ENCODE results near the gene DNM1.
"Not testable (repeated sequence)": the region's sequence is repeated elsewhere in the genome, so short reads cannot be mapped to it uniquely, and the experiment has no call there.

DNM1 gene

DNA sequence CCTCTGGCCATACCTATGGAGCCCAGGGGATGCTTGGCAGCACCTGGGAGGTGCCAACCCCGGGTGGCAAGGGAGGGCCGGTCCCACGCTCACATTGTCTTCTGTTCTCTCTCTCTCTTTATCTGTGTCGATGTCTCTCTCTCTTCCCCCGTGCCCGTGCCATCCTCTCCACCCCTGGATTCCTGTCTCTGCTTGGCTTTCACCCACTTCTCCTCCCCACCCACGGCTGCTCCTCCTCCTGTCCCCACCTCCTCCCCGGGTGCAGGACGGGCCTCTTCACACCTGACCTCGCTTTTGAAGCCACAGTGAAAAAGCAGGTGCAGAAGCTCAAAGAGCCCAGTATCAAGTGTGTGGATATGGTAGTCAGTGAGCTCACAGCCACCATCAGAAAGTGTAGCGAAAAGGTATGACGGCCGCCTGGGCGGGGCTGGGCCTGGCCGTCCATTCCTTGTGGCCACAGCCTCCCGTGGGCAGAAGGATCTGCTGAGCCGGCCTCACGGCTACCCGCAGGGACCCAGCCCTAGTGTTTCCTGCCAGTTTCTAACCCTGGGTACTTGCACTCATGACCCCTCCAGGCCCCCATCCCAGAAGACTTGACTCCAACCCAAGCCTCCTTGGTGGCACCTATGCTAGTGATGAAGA lies 22.7 kb downstream of the DNM1 start:
- no peak for DNase-seq (ENCODE audit: low read depth in 3 of 3)

DNA sequence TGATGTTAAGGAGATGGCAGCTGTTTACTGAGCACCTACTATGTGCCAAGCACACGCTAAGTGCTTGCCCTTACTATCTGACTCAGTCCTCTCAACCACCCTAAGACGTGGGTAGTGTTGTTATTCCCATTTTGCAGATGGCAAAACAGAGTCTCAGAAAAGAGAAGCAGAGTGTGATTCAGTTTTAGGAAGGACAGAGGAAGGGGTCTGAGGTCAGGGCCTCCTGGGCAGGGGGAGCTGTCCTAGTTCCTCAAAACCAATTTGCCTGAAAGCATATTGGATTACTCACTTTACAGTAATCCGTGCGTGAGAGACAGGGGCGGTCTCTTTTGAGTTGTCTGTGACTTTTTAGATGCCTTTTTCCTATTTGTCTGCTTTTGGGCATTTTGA lies 23.2 kb downstream of the DNM1 start:
- DNase-seq (ENCODE audit: low read depth in 3 of 3): no peak

DNA sequence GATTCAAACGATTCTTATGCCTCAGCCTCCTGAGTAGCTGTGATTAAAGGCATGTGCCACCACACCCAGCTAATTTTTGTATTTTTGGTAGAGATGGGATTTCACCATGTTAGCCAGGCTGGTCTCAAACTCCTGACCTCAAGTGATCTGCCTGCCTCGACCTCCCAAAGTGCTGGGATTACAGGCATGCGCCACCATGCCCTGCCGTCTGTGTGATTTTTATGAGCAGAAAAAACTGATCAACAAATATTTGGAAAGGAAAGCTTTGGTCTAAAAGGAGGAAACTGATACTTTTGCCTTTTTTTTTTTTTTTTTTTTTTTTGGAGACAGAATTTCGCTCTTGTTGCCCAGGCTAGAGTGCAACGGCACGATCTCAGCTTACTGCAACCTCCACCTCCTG lies 27.7 kb downstream of the DNM1 start:
- not testable (repeated sequence) for DNase-seq (ENCODE audit: low read depth in 3 of 3)

DNA sequence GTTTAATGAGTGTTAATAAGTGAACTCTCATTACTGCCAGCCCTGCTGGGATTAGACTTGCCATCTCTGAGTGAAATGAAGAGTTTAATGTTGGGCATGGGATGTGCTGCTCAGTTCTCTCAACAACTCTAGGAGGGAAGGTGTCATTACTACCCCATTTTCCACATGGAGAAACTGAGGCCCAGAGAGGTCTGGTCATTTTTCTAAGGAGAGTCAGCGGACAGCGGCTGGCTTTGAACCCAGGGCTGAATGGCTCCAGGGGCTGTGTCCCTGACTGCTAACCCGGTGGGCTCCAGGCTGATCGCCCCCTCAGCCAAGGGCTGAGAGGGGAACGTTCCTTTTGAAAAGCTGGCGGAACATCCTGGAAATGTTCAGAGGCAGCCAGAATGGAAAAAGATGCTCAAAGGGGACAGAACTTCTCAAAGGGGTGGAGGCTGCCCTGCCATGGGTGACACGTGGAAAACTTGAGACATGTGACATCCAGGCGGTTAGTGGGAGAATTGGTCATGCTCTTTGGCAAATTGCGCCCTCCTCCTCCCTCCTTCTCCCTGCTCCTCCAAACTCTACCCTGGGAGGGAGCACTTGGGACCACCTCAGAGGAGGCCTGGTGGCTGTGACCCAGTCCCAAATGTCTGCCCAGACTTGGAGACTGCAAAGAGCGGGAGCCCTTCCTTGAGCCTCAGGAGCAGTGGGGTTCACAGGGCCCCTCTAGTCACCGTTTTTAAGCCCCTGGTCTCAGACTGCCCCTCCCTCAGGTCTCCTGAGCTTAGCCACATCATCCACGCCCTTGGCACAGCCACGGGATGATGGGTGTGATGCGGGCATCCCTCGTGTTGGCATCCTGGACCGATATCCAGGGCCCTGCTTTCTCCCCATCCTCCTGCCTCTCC lies 28.7 kb downstream of the DNM1 start:
- peak in 1 of 3 experiments; percentile 18 for DNase-seq (ENCODE audit: low read depth in 3 of 3)

DNA sequence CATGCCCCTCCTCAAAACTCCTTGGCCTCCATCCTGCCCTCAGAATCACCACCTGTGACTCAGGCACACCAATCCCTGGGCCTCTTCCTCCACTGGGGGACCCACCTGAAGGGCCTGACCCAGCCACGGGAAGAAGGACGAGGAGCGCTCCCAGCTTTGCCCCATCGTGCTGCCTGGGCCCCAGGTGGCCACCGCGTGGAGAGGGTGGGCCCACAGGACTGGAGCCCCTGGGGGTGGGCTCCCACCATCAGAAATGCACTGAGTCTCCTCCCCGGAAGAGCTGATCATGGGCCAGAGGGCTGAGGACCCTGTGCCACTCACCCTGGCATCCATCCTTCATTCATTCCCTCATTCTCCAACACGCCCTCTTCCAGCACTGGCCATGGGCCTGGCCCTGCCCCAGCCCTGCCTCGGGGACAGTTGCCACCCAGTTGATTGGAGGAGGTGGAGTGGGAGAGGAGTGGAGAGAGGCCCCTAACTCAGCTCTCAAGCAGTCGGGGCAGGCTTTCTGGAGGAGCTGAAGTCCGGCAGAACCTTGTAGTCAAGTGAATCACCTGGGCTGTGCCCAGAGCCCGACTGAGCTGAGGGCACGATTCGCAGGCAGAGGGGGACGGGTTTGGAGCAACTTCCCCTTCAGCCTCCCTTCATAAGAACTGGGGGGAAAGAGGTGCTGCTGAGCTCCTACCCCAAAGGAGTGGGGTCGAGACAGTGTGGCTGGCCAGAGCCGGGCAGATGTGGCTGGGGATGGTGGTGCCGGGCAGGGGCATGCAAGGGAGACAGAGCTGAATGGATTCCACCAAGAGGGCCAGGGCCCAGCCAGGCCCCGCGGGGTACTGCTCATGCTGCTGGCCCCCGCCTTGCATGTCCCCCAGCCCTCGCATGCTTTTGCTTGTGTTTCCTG lies 29.6 kb downstream of the DNM1 start:
- DNase-seq (ENCODE audit: low read depth in 3 of 3): no peak

GRCh38 chr9:128233817-128234406 lies 30.7 kb downstream of the DNM1 start:
- DNase-seq (ENCODE audit: low read depth in 3 of 3): no peak

DNA sequence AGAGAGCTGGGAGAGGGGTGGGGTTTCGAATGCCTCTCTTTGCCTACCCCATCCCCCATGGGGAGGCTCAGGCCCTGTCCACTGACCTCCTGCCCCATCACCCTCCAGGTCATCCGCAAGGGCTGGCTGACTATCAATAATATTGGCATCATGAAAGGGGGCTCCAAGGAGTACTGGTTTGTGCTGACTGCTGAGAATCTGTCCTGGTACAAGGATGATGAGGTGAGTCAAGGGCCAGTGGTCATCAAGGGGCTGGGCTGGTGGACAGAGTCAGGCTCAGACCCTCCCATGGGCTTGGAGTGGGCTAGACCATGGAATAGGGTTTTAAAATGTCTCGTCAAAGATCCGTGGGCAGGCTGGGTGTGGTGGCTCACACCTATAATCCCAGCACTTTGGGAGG lies 38.9 kb downstream of the DNM1 start:
- DNase-seq (ENCODE audit: low read depth in 3 of 3): no peak

- no peak for DNase-seq (ENCODE audit: low read depth in 3 of 3)
Measured at GRCh38 chr9:128242828-128243214, 39.6 kb downstream of the DNM1 start.

GRCh38 chr9:128243215-128244018 lies 40.2 kb downstream of the DNM1 start:
- no peak for DNase-seq (ENCODE audit: low read depth in 3 of 3)

DNA sequence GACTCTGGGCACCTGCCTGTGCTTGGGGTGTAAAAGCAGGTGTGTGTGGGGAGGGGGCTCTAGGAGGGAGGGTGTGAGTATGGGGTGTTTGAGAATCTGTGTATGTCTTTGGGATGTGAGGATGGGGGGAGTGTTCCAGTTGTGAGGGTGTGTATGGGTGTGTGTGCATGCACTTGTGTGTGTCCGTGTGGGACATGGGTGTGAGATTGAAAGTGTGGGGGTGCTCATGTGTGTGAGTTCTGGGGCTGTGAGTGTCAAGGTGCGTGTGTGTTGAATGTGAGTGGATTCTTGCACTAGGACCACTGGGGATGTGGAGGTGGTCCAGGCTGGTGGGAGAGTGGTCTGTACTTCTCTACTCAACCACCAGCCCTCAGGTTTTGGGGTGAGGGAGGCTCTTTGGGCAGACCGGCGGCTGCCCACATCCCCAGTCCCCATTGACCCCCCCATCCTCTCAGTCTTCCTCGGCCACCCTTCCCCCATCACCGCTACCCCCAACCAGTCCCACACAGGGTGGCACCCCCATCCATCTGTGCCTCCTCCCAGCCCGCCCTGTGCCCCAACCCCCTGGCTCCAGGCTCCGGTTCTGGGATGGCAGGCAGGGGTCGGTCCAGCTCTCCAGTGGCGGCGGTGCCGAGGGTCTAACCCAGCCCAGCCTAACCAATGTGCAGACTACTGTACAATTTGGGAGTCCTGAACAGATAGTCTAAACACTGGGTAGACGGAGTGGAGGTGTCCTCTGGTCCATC lies 41.1 kb downstream of the DNM1 start:
- no peak for DNase-seq (ENCODE audit: low read depth in 3 of 3)

DNA sequence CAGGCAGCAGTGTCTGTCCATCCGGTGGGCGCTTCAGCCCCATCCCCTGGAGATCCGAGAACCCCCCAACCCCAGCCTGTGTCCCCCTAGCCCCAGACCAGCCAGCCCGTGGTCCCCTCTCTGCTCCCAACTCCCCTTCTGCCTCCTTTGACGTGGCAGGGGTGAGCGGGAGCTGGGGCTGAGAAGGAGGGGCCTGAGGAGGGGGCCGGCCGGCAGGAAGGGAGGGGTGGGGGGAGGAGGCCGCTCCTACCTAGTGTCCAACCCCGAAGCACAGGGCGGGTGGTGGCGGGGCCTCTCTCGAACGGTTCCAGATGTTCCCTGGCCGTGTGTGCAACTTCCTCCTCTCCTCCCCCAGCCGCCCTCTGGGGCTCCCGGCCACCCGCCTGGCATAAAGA lies 41.7 kb downstream of the DNM1 start:
- no peak for DNase-seq (ENCODE audit: low read depth in 3 of 3)

GRCh38 chr9:128245421-128246151 lies 42.4 kb downstream of the DNM1 start:
- no peak for DNase-seq (ENCODE audit: low read depth in 3 of 3)

DNA sequence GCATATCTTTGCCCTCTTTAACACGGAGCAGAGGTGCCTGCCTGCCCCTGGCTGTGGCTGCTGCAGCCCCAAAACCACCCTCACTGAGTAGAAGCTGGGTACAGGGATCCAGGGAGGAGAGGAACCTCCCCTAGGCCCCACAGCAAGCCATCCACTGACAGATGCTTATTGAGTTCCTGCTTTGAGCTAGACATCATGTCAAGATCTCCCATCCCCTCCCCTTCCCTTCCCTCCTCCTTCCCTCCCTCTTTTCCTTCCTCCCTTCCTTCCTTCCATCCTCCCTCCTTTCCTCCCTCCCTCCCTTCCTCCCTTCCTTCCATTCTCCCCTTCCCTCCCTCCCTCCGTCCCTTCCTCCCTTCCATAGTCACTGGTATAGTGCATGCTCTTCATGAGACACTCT lies 43.3 kb downstream of the DNM1 start:
- no peak for DNase-seq (ENCODE audit: low read depth in 3 of 3)

DNA sequence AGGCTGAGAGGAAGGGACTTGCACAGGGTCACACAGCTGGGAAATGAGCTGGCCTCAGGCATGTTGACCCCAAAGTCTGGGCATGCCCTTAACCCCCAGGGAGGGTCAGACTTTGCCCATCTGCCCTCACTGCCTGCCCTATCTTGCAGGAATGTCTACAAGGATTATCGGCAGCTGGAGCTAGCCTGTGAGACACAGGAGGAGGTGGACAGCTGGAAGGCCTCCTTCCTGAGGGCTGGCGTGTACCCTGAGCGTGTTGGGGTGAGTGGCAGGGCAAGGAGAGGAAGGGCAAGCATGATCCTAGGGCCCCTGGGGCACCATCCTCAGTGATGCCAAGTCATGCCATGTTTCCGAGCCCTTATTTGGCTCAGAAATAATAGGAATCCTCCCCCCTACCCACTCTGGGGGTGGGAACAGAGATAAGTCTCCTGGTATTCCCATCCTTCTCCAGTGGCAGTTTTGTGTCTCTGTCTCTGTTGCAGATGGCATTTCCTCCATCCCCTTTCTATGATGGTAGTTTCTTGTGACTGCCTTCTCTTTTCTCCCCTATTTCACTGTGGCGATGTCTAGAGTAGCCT lies 44.1 kb downstream of the DNM1 start:
- no peak for DNase-seq (ENCODE audit: low read depth in 3 of 3)

- no peak for DNase-seq (ENCODE audit: low read depth in 3 of 3)
Measured at GRCh38 chr9:128249558-128249907, 46.4 kb downstream of the DNM1 start.

DNA sequence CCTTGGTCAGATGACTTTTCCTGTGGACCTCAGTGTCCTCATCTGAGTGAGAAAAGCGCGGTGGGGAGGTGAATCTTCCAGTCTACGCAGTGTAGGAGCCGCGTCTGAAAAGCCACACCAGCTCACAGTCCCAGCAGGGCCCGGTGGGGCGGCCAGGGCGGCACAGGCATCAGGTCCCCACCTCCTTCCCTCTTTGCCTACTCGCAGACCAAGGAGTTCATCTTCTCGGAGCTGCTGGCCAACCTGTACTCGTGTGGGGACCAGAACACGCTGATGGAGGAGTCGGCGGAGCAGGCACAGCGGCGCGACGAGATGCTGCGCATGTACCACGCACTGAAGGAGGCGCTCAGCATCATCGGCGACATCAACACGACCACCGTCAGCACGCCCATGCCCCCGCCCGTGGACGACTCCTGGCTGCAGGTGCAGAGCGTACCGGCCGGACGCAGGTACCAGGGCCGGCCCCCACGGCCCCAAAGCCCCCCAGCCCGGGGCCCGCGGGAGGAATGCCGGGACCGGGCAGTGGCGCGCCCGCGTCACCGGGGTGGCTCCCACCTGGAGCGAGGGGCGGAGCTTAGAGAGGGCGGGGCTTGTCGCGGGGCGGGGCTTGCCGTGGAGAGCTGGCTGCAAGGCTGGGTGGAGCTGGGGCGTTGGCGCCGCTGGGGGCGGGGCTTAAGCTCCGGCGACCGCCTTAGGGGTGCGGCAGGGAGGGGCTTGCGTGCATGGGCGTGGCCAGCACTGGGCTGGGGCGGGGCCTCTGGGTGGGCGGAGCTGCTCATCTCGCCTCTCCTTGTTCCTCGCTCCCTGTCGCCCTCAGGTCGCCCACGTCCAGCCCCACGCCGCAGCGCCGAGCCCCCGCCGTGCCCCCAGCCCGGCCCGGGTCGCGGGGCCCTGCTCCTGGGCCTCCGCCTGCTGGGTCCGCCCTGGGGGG lies 47.0 kb downstream of the DNM1 start:
- peak; percentile 93 to 100 (median 98) for DNase-seq (ENCODE audit: low read depth in 3 of 3)

- DNase-seq (ENCODE audit: low read depth in 3 of 3): no peak
Measured at GRCh38 chr9:128250839-128251731, 47.9 kb downstream of the DNM1 start.
